ENCODE data around the gene EGR4. TPM values are rescaled to one million over a fixed set of nuclear protein-coding genes. Genes with fewer than 3 reads are reported as not detected.

EGR4 gene
- polyA plus RNA-seq, 3 donors, result 0.12 to 0.15 TPM; not detected in 1

DNA sequence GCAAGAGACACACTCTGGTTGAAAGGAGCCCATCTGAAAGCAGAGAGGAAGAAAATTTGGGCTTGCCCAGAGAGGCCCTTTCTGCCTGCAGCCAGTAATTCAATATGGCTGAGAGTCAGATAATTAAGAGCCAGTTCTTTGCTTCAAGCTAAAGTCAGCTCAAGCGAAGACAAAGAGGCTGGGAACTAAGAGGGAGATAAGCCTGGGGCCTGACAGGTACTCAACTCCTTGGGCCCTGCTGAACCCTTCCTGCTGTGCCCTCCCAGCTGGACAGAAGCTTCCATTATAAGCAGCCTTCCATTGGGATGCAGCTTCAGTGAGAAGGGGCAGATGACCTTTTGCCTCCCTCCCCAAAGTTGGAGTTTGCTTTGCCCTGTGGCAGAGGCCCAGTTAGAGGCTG lies 21.1 kb downstream of the EGR4 start:
- Histone ChIP-seq H3K79me2 (ENCODE audit: insufficient read depth, low read length) (no peaks in the 10 kb centered on the region), H3K4me1 (ENCODE audit: control insufficient read depth in 1 of 2, insufficient read depth in 2 of 2, low read length in 2 of 2) (peaks cover 0 to 5% of the 10 kb centered on the region in 2 donors), H3K27ac (ENCODE audit: low read depth in 1 of 2, low read length in 2 of 2) (no peak overlapping the region), H3K27me3 (ENCODE audit: control insufficient read depth in 2 of 2, insufficient read depth in 2 of 2, low read length in 2 of 2) (peaks cover 6 to 16% of the 10 kb centered on the region in 2 donors), H4K20me1 (ENCODE audit: insufficient read depth, low read length) (peaks cover 38% of the 10 kb centered on the region), H3K9me3 (replicated peaks in 1 of 2; ENCODE audit: control insufficient read depth in 1 of 2, insufficient read depth in 1 of 2, low read length in 2 of 2) (no peaks in the 10 kb centered on the region), H3K9ac (ENCODE audit: insufficient read depth, low read length, poor library complexity, severe bottlenecking) (no peak overlapping the region), H3K36me3 (replicated peaks in 1 of 2; ENCODE audit: control insufficient read depth in 1 of 2, insufficient read depth in 2 of 2, low read length in 2 of 2) (peaks cover 0 to 8% of the 10 kb centered on the region in 2 donors), H3K4me3 (replicated peaks in 1 of 3; ENCODE audit: low read depth in 2 of 3, low read length in 3 of 3) (no peak overlapping the region), H3K4me2 (replicated peaks; ENCODE audit: extremely low read depth, low read length, poor library complexity, severe bottlenecking) (no peak overlapping the region), H2AFZ (ENCODE audit: insufficient read depth, low read depth, low read length, poor library complexity, severe bottlenecking) (no peak overlapping the region)
- H3K27ac Mint-ChIP-seq, result peak overlapping the region in 1 of 7 donors; percentile 50
- H3K4me3 Mint-ChIP-seq, result no peak overlapping the region
- TF ChIP-seq, protein P1, sequence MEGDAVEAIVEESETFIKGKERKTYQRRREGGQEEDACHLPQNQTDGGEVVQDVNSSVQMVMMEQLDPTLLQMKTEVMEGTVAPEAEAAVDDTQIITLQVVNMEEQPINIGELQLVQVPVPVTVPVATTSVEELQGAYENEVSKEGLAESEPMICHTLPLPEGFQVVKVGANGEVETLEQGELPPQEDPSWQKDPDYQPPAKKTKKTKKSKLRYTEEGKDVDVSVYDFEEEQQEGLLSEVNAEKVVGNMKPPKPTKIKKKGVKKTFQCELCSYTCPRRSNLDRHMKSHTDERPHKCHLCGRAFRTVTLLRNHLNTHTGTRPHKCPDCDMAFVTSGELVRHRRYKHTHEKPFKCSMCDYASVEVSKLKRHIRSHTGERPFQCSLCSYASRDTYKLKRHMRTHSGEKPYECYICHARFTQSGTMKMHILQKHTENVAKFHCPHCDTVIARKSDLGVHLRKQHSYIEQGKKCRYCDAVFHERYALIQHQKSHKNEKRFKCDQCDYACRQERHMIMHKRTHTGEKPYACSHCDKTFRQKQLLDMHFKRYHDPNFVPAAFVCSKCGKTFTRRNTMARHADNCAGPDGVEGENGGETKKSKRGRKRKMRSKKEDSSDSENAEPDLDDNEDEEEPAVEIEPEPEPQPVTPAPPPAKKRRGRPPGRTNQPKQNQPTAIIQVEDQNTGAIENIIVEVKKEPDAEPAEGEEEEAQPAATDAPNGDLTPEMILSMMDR (IDR thresholded peaks at IDR 0.05), result no peak
- peaks cover 23 to 45% of the 10 kb centered on the region in 2 donors for H3K36me3 Mint-ChIP-seq
- WGBS (ENCODE audit: insufficient coverage), result 100% methylated on average over 1 of the region's 1 CpG
- H3K9me3 Mint-ChIP-seq, result peaks cover 0 to 7% (median 0%) of the 10 kb centered on the region in 7 donors
- intact Hi-C loops (cut with micrococcal nuclease), result no loop called here
- H3K27me3 Mint-ChIP-seq (ENCODE audit: low read depth in 3 of 3), result peaks cover 16 to 22% (median 21%) of the 10 kb centered on the region in 3 donors
- peaks cover 5% of the 10 kb centered on the region for H3K4me1 Mint-ChIP-seq
- no peak for DNase-seq

DNA sequence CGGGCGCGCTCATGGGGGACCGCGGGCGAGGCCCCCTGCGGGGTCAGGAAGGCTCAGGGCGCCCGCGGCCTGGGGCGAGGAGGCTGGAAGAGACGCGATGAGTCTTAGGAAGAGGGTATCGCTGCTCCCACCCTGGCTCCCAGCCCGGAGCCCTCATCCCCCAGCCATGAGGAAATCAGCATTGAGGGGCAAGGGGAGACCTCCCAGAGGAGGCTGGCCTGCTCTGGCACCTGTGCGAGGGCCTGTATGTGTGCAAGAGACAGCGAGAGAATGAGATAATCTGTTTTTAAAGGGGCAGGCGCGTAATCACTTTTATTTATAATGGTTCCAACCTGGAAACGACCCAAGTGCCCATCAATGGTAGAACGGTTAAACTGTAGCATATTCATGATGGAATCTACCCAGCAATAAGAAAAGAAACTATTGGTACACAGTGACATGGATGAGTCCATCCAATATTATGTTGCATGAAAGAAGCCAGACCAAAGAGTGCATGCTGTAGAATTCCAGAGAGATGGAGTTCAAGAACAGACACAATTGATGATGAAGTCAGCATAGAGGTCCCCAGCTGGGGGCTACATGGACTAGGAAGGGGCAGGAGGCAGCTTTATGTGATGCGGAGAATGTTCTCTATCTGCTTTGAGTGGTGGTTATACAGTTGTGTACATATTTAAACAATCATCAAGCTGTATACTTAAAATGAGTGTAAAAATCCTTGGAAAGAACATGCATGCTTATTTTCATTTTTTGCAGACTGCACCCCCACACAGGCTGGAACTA lies 23.5 kb downstream of the EGR4 start:
- Histone ChIP-seq H2AFZ (ENCODE audit: insufficient read depth, low read depth, low read length, poor library complexity, severe bottlenecking) (no peak overlapping the region), H3K9me3 (replicated peaks in 1 of 2; ENCODE audit: control insufficient read depth in 1 of 2, insufficient read depth in 1 of 2, low read length in 2 of 2) (no peaks in the 10 kb centered on the region), H3K4me3 (replicated peaks in 1 of 3; ENCODE audit: low read depth in 2 of 3, low read length in 3 of 3) (no peak overlapping the region), H3K27me3 (ENCODE audit: control insufficient read depth in 2 of 2, insufficient read depth in 2 of 2, low read length in 2 of 2) (peaks cover 6 to 16% of the 10 kb centered on the region in 2 donors), H3K9ac (ENCODE audit: insufficient read depth, low read length, poor library complexity, severe bottlenecking) (no peak overlapping the region), H4K20me1 (ENCODE audit: insufficient read depth, low read length) (peaks cover 31% of the 10 kb centered on the region), H3K79me2 (ENCODE audit: insufficient read depth, low read length) (no peaks in the 10 kb centered on the region), H3K4me1 (ENCODE audit: control insufficient read depth in 1 of 2, insufficient read depth in 2 of 2, low read length in 2 of 2) (peaks cover 0 to 5% of the 10 kb centered on the region in 2 donors), H3K4me2 (replicated peaks; ENCODE audit: extremely low read depth, low read length, poor library complexity, severe bottlenecking) (no peak overlapping the region), H3K27ac (ENCODE audit: low read depth in 1 of 2, low read length in 2 of 2) (no peak overlapping the region), H3K36me3 (replicated peaks in 1 of 2; ENCODE audit: control insufficient read depth in 1 of 2, insufficient read depth in 2 of 2, low read length in 2 of 2) (peaks cover 7 to 19% of the 10 kb centered on the region in 2 donors)
- Mint-ChIP-seq H3K27me3 (ENCODE audit: low read depth in 3 of 3) (peaks cover 16 to 22% (median 21%) of the 10 kb centered on the region in 3 donors), H3K4me3 (peak overlapping the region in 1 of 2 donors; percentile 67), H3K36me3 (peaks cover 26 to 48% of the 10 kb centered on the region in 2 donors), H3K4me1 (peaks cover 5% of the 10 kb centered on the region), H3K9me3 (peaks cover 0 to 7% (median 0%) of the 10 kb centered on the region in 7 donors), H3K27ac (no peak overlapping the region)
- DNase-seq, result no peak
- WGBS (ENCODE audit: insufficient coverage), result 66% methylated on average over 16 of the region's 22 CpGs
- intact Hi-C loops (cut with micrococcal nuclease), result no loop called here
- TF ChIP-seq, protein P1 (IDR thresholded peaks at IDR 0.05), result no peak
